Measurements from ENCODE around the gene CLIP1. TPM values are rescaled to one million over a fixed set of nuclear protein-coding genes. Genes with fewer than 3 reads are reported as not detected.

The CLIP1 gene
- total RNA-seq, 2 experiments from 2014 or later = 11.2 to 25.6 TPM

GRCh38 chr12:122392411-122392810 lies 30.1 kb downstream of the CLIP1 start:
- no peak for DNase-seq (ENCODE audit: low spot score)
- Histone ChIP-seq H3K27ac (ENCODE audit: low read depth, low read length, poor library complexity, severe bottlenecking) (no peak overlapping the region), H3K9me2 (ENCODE audit: insufficient read depth, low read length) (no peaks in the 10 kb centered on the region; the same call in 1 of the 2 replicates), H3K9me3 (ENCODE audit: low read length) (no peaks in the 10 kb centered on the region), H3K4me3 (ENCODE audit: low read depth, low read length, poor library complexity, severe bottlenecking) (no peak overlapping the region), H2AFZ (ENCODE audit: low read length) (no peak overlapping the region), H3K4me1 (ENCODE audit: insufficient read depth, low read length, poor library complexity, severe bottlenecking) (no peaks in the 10 kb centered on the region), H4K20me1 (ENCODE audit: insufficient read depth, low read length) (no peaks in the 10 kb centered on the region), H3K79me2 (ENCODE audit: insufficient read depth, low read depth, low read length) (no peaks in the 10 kb centered on the region), H3K4me2 (ENCODE audit: low read length) (no peak overlapping the region), H3K36me3 (ENCODE audit: insufficient read depth, low read length) (no peaks in the 10 kb centered on the region)
- no peak for TF ChIP-seq CTCF (conservative IDR thresholded peaks at IDR 0.05; ENCODE audit: low read length)
- TF ChIP-seq EZH2phosphoT487 (IDR thresholded peaks at IDR 0.05; ENCODE audit: borderline replicate concordance, low read depth, low read length) = no peak
- CTCF ChIA-PET (ENCODE audit: unreplicated experiment) = no interaction called here
- intact Hi-C loops (cut with micrococcal nuclease; ENCODE audit: unreplicated experiment) = no loop called here
- POLR2A ChIA-PET = no interaction called here
- no TSS peak for BruUV-seq (replicated peaks)

GRCh38 chr12:122389677-122390076 lies 32.8 kb downstream of the CLIP1 start:
- H3K79me2 ChIP-seq (ENCODE audit: insufficient read depth, low read depth, low read length) = no peaks in the 10 kb centered on the region
- DNase-seq (ENCODE audit: low spot score) = no peak
- H3K36me3 ChIP-seq (ENCODE audit: insufficient read depth, low read length) = no peaks in the 10 kb centered on the region
- intact Hi-C loops (cut with micrococcal nuclease; ENCODE audit: unreplicated experiment) = no loop called here
- no peak overlapping the region for H3K27ac ChIP-seq (ENCODE audit: low read depth, low read length, poor library complexity, severe bottlenecking)
- no peak overlapping the region for H3K4me2 ChIP-seq (ENCODE audit: low read length)
- no peaks in the 10 kb centered on the region; the same call in 1 of the 2 replicates for H3K9me2 ChIP-seq (ENCODE audit: insufficient read depth, low read length)
- TF ChIP-seq CTCF (conservative IDR thresholded peaks at IDR 0.05; ENCODE audit: low read length) (no peak), EZH2phosphoT487 (IDR thresholded peaks at IDR 0.05; ENCODE audit: borderline replicate concordance, low read depth, low read length) (no peak)
- BruUV-seq (replicated peaks) = no TSS peak
- no peak overlapping the region for H3K4me3 ChIP-seq (ENCODE audit: low read depth, low read length, poor library complexity, severe bottlenecking)
- H4K20me1 ChIP-seq (ENCODE audit: insufficient read depth, low read length) = no peaks in the 10 kb centered on the region
- no peaks in the 10 kb centered on the region for H3K9me3 ChIP-seq (ENCODE audit: low read length)
- CTCF ChIA-PET (ENCODE audit: unreplicated experiment) = no interaction called here
- POLR2A ChIA-PET = interaction anchor here (0.7 kb wide), 1 partner anchor 85 kb away, joined by 5 read pairs; no protein-coding TSS in a partner anchor
- H3K4me1 ChIP-seq (ENCODE audit: insufficient read depth, low read length, poor library complexity, severe bottlenecking) = no peaks in the 10 kb centered on the region
- no peak overlapping the region for H2AFZ ChIP-seq (ENCODE audit: low read length)

GRCh38 chr12:122387887-122388286 lies 34.6 kb downstream of the CLIP1 start:
- no TSS peak for BruUV-seq (replicated peaks)
- DNase-seq (ENCODE audit: low spot score) = no peak
- TF ChIP-seq CTCF (conservative IDR thresholded peaks at IDR 0.05; ENCODE audit: low read length) = no peak
- TF ChIP-seq EZH2phosphoT487 (IDR thresholded peaks at IDR 0.05; ENCODE audit: borderline replicate concordance, low read depth, low read length) = no peak
- no peaks in the 10 kb centered on the region for H3K36me3 ChIP-seq (ENCODE audit: insufficient read depth, low read length)
- H3K4me3 ChIP-seq (ENCODE audit: low read depth, low read length, poor library complexity, severe bottlenecking) = no peak overlapping the region
- no peak overlapping the region for H3K27ac ChIP-seq (ENCODE audit: low read depth, low read length, poor library complexity, severe bottlenecking)
- H3K9me3 ChIP-seq (ENCODE audit: low read length) = no peaks in the 10 kb centered on the region
- no peak overlapping the region for H2AFZ ChIP-seq (ENCODE audit: low read length)
- H3K4me1 ChIP-seq (ENCODE audit: insufficient read depth, low read length, poor library complexity, severe bottlenecking) = no peaks in the 10 kb centered on the region
- intact Hi-C loops (cut with micrococcal nuclease; ENCODE audit: unreplicated experiment) = no loop called here
- H4K20me1 ChIP-seq (ENCODE audit: insufficient read depth, low read length) = no peaks in the 10 kb centered on the region
- ChIA-PET POLR2A (interaction anchor here (0.6 to 0.7 kb wide), 2 partner anchors 1076 to 1911 kb away, joined by 3 read pairs; no protein-coding TSS in a partner anchor), CTCF (ENCODE audit: unreplicated experiment) (no interaction called here)
- H3K9me2 ChIP-seq (ENCODE audit: insufficient read depth, low read length) = no peaks in the 10 kb centered on the region; the same call in 1 of the 2 replicates
- H3K4me2 ChIP-seq (ENCODE audit: low read length) = no peak overlapping the region
- no peaks in the 10 kb centered on the region for H3K79me2 ChIP-seq (ENCODE audit: insufficient read depth, low read depth, low read length)
